GM12891 (cell line): ENCODE results near the gene ARHGAP5.

ENCODE experiments used
- PAX5 ChIP-seq: IDR thresholded peaks from 2 replicates; pipeline ENCODE4 v1.6.1; 2011; ENCODE audit warnings: low read length, moderate library complexity, mild to moderate bottlenecking; ENCODE audit not compliant: insufficient read depth, severe bottlenecking
- SPI1 ChIP-seq: IDR thresholded peaks from 2 replicates; pipeline ENCODE4 v1.6.1; 2011; ENCODE audit warnings: low read depth, low read length, control low read depth

DNA sequence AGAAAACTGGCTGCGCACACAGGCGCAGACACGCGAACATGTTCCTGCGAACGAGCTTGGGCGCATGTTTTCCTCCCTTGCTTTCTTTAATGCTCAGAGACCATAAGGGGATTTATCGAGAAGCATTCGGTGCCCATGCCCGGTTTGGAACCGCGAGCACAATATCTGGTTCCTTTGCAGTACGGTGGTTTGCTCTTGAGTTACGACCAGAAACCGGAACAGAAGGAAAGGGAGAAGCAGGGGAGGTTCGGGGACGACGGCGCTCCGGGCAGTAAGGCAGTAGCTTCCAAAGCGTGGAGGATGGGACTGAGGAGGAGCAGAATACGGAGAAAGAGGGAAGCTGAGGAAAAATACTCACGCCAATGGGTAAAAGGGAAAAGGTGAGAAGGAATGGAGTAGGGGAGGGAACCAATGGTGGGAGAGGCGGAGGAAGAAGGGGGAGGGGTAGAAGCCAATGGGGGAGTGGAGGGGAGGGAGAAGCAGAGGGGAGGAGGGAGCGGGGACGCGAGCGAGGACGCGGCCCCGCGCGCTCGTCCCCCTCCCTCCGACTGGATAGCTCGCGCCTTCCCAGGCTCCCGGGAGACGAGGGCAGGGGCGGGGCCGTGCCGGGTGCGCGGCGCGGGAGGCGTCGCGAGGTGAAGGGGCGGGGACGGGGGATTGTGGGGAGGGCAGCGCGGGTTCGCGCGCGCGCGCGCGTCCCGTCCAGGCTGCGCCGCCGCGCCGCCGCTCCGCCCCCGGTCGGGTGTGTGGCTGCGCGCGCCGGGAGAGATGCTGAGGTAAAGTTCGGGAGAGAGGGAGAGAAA is 625 bp upstream of the ARHGAP5 start:
- TF ChIP-seq SPI1 (no peak), PAX5 (no peak)
